GM10266 (cell line): ENCODE data around the gene PLA2G2C.

Source experiments
- DNase-seq: peaks from one replicate; pipeline ENCODE4 v3.0.0; 2012; ENCODE audit errors: extremely low spot score
- CTCF ChIP-seq: IDR thresholded peaks from 2 replicates; pipeline ENCODE4 v1.5.1; 2012; ENCODE audit warnings: mild to moderate bottlenecking, low read depth; ENCODE audit not compliant: control insufficient read depth, insufficient read depth; ENCODE audit errors: missing control alignments

PLA2G2C gene

GRCh38 chr1:20147846-20148570, 38.3 kb downstream of the PLA2G2C start:
- no peak for TF ChIP-seq CTCF
- no peak for DNase-seq

GRCh38 chr1:20143734-20144565, 42.4 kb downstream of the PLA2G2C start:
- no peak for DNase-seq
- no peak for TF ChIP-seq CTCF

- TF ChIP-seq CTCF, result no peak
- no peak for DNase-seq
These were observed 43.0 kb downstream of the PLA2G2C start for GRCh38 chr1:20143318-20143717.

- no peak for TF ChIP-seq CTCF
- DNase-seq, result no peak
These were observed 44.2 kb downstream of the PLA2G2C start for GRCh38 chr1:20142001-20142710.

GRCh38 chr1:20141466-20141865, 44.9 kb downstream of the PLA2G2C start:
- TF ChIP-seq CTCF, result no peak

GRCh38 chr1:20141001-20141400, 45.3 kb downstream of the PLA2G2C start:
- no peak for DNase-seq
- TF ChIP-seq CTCF, result no peak

More at GRCh38 chr1:20141466-20141865, 44.9 kb downstream of the PLA2G2C start:
- DNase-seq, result no peak
